Prostate gland (tissue), 2 donors: ENCODE results near the gene OSBP2. TPM values are rescaled to one million over a fixed set of nuclear protein-coding genes. Genes with fewer than 3 reads are reported as not detected.

Source experiments
- DNase-seq: peaks from one replicate; pipeline ENCODE4 v3.0.0-alpha.2; 2019; ENCODE audit warnings: low spot score
- H3K27ac ChIP-seq, 2 donors: fragments of 200-600 bp; sonication (generic); 2 replicates each; pipeline ENCODE4 v1.5.1; 2017 to 2019
- H3K27me3 ChIP-seq: fragments of 200-600 bp; sonication (generic); replicated peaks from 2 replicates; pipeline ENCODE4 v1.5.1; 2019; ENCODE audit not compliant: insufficient read depth
- H3K36me3 ChIP-seq, 2 donors: fragments of 200-600 bp; sonication (generic); 1 replicate in 1 of 2; 2 replicates in 1 of 2; pipeline versions ENCODE4 v1.5.1 to v1.8.1; 2017 to 2019
- H3K4me1 ChIP-seq: fragments of 200-600 bp; sonication (generic); replicated peaks from 2 replicates; pipeline ENCODE4 v1.5.1; 2019
- H3K4me3 ChIP-seq, 2 donors: fragments of 200-600 bp; sonication (generic); 2 replicates each; pipeline ENCODE4 v1.5.1; 2017 to 2019
- H3K9me3 ChIP-seq: fragments of 200-600 bp; sonication (generic); 2 replicates; pipeline ENCODE4 v1.5.1; 2017
- POLR2A ChIP-seq: fragments of 450-650 bp; IDR thresholded peaks from one replicate; pipeline ENCODE4 v1.6.1; 2016; ENCODE audit warnings: antibody characterized with exemption, mild to moderate bottlenecking
- POLR2AphosphoS5 ChIP-seq: sonication (generic); formaldehyde crosslinking; IDR thresholded peaks from one replicate; pipeline ENCODE4 v1.6.1; 2017; ENCODE audit warnings: antibody characterized with exemption
- WGBS: methylation state at CpG from one replicate; pipeline ENCODE4 v1.1.5; 2018; 5-methylcytosine and 5-hydroxymethylcytosine counted together
- intact Hi-C: fragments of 100-400 bp; cut with DNase I; formaldehyde crosslinking; loops from one replicate; pipeline ENCODE4 v1.14.2; 2022
- total RNA-seq, 2 donors: library from RNA; depleted of rRNA; stranded (reverse); fragments of >200 nt; gene quantifications; one replicate each; pipeline ENCODE4 v1.1.0, GENCODE V29; 2016
- TF ChIP-seq, protein P1 (sequence below), 4 experiments: fragments of 200-600 bp in 2 of 4; fragments of 450-650 bp in 2 of 4; sonication (generic) in 2 of 4; IDR thresholded peaks; 1 replicate in 3 of 4; 2 replicates in 1 of 4; pipeline ENCODE4 v1.5.1; 2016 to 2019; ENCODE audit warnings: antibody characterized with exemption in 4 of 4, mild to moderate bottlenecking in 2 of 4, moderate library complexity in 2 of 4

Gene OSBP2
- total RNA-seq, 2 donors from 2014 or later: 4.5 to 16.2 TPM

- 50% methylated on average over 8 of the region's 8 CpGs for WGBS
- Histone ChIP-seq H3K4me3 (peak overlapping the region; percentile 33 to 44), H3K27ac (no peak overlapping the region), H3K9me3 (no peaks in the 10 kb centered on the region), H3K27me3 (no peaks in the 10 kb centered on the region), H3K36me3 (no peaks in the 10 kb centered on the region), H3K4me1 (no peaks in the 10 kb centered on the region)
- DNase-seq: no peak
- TF ChIP-seq, protein P1, sequence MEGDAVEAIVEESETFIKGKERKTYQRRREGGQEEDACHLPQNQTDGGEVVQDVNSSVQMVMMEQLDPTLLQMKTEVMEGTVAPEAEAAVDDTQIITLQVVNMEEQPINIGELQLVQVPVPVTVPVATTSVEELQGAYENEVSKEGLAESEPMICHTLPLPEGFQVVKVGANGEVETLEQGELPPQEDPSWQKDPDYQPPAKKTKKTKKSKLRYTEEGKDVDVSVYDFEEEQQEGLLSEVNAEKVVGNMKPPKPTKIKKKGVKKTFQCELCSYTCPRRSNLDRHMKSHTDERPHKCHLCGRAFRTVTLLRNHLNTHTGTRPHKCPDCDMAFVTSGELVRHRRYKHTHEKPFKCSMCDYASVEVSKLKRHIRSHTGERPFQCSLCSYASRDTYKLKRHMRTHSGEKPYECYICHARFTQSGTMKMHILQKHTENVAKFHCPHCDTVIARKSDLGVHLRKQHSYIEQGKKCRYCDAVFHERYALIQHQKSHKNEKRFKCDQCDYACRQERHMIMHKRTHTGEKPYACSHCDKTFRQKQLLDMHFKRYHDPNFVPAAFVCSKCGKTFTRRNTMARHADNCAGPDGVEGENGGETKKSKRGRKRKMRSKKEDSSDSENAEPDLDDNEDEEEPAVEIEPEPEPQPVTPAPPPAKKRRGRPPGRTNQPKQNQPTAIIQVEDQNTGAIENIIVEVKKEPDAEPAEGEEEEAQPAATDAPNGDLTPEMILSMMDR (IDR thresholded peaks at IDR 0.05): no peak
- no peak for TF ChIP-seq POLR2AphosphoS5
- no peak for TF ChIP-seq POLR2A
- intact Hi-C loops: no loop called here
Observed at GRCh38 chr22:30821863-30822215, 127.2 kb downstream of the OSBP2 start.

DNA sequence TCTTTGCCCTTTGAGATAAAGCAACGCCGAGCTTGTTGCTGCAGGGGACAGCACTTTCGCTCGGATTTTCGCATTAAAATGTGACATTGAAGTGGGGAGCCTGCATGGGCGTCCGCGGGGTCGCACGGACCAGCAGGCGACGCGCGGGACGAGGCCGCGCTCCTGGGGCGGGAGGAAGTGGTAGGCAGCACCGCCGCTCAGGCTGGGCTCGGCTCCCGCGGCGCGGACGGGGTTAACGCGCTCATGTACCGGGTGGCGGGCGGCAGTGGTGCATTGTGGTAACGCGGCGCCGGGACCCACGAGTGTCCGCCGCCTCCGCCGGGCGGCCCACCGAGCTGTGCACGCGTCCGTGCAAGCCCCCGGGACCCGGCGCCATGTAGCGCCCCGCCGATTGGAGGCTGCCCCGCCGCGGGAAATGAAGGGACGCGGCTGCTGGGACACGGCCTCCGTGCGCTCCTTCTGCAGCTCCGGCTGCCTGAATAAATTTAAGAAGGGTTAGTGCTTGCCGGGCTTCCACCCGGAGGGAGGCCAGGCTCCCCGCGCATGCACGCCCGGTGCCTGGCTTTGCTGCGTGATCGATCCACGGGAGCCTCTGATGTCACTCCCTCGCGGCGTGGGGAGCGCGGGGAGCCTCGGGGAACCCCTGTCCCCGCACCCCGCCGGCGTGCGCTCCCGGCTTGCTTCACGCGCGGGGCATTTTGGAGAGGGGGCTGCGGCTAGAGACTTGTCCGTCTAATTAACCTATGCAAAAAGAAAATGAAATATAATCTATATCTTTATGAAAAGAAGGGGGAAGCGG is 127.7 kb downstream of the OSBP2 start:
- Histone ChIP-seq H3K27ac (no peak overlapping the region), H3K4me1 (no peaks in the 10 kb centered on the region), H3K4me3 (peak overlapping the region; percentile 33 to 44), H3K36me3 (no peaks in the 10 kb centered on the region), H3K27me3 (no peaks in the 10 kb centered on the region), H3K9me3 (no peaks in the 10 kb centered on the region)
- TF ChIP-seq POLR2A (no peak), POLR2AphosphoS5 (no peak)
- TF ChIP-seq, protein P1 (IDR thresholded peaks at IDR 0.05): no peak
- WGBS: 5% methylated on average over 80 of the region's 87 CpGs
- no peak for DNase-seq
- intact Hi-C loops: no loop called here

DNA sequence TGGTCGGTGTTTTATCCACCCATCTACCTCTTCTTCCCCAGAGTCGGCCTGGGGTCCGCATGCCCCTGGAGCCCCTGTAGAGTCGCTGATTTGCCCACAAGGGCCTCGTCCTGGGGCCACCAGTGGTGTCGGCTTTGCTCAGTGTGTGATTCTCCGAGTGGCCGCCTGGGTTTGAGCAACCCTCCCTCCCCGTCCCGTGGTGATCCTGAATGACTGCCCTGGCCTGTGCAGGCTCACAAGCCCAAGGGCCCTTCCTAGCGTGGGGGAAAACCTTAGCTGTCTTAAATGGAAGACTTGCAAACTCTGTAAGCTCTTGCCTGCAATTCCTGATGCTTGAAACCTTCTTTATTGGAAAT is 128.3 kb downstream of the OSBP2 start:
- Histone ChIP-seq H3K36me3 (no peaks in the 10 kb centered on the region), H3K4me1 (no peaks in the 10 kb centered on the region), H3K4me3 (no peak overlapping the region), H3K27ac (no peak overlapping the region), H3K27me3 (no peaks in the 10 kb centered on the region), H3K9me3 (no peaks in the 10 kb centered on the region)
- TF ChIP-seq, protein P1 (IDR thresholded peaks at IDR 0.05): no peak
- no peak for TF ChIP-seq POLR2A
- TF ChIP-seq POLR2AphosphoS5: no peak
- intact Hi-C loops: no loop called here
- 30% methylated on average over 11 of the region's 11 CpGs for WGBS
- no peak for DNase-seq

DNA sequence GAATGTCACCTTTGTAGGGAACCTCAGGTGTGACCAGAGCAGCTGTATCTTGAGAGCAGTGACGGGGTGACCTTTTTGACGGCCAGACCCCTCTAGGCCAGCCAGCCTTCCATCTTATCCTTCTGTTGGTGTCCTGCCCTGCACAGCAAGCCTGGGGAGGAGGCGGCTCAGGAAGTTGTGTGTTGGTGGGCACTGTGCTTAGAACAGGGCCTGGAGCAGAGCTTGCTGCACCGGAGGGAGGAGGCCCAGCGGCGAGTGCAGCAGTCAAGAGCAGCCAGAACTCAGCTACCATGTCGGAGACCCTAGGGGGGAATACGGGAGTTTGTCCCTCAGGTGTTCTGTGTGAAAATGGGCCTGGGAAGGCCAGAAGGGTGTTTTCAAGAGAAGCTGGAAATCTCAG is 129.4 kb downstream of the OSBP2 start:
- 90% methylated on average over 8 of the region's 8 CpGs for WGBS
- TF ChIP-seq, protein P1 (IDR thresholded peaks at IDR 0.05): no peak
- TF ChIP-seq POLR2AphosphoS5: no peak
- TF ChIP-seq POLR2A: no peak
- intact Hi-C loops: no loop called here

DNA sequence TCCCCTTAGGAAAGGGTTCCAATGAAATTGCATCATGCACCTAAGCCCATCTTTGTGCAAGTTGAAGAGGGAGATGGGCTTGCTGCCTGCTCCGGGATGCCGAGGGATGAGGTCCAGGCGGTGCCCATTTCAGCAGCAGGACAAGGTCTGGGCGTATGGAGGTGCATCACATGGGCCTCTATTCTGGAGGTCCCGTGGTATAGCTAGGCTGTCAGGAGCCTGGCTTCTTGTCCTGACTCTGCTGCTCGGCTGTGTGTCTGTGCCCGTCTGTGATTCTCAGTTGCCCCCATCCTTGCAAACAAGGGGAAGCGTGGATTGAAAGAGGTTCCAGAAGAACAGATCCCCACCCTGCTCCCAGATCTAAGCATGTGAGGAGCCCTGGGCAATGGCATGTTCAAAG is 130.0 kb downstream of the OSBP2 start:
- Histone ChIP-seq H3K27ac (no peak overlapping the region), H3K9me3 (no peaks in the 10 kb centered on the region), H3K36me3 (no peaks in the 10 kb centered on the region), H3K4me3 (no peak overlapping the region), H3K27me3 (no peaks in the 10 kb centered on the region), H3K4me1 (no peaks in the 10 kb centered on the region)
- no peak for TF ChIP-seq POLR2AphosphoS5
- TF ChIP-seq, protein P1 (IDR thresholded peaks at IDR 0.05): no peak
- TF ChIP-seq POLR2A: no peak
- 81% methylated on average over 8 of the region's 8 CpGs for WGBS
- DNase-seq: no peak
- intact Hi-C loops: no loop called here

More for the DNA sequence above, 129.4 kb downstream of the OSBP2 start:
- DNase-seq: no peak
- Histone ChIP-seq H3K27ac (no peak overlapping the region), H3K4me1 (no peaks in the 10 kb centered on the region), H3K27me3 (no peaks in the 10 kb centered on the region), H3K9me3 (no peaks in the 10 kb centered on the region), H3K36me3 (no peaks in the 10 kb centered on the region), H3K4me3 (no peak overlapping the region)
